Sigmoid colon (tissue), 7 donors: ENCODE data around the gene MACROH2A1. TPM values are rescaled to one million over a fixed set of nuclear protein-coding genes. Genes with fewer than 3 reads are reported as not detected.

ENCODE experiments used
- DNase-seq: peaks from one replicate; pipeline ENCODE4 v3.0.0-alpha.2; 2019
- H3K27ac ChIP-seq, 4 donors: fragments of 200-600 bp; sonication (generic); one replicate each; pipeline ENCODE4 v1.5.1; 2016 to 2019; ENCODE audit warnings: mild to moderate bottlenecking in 1 of 4
- H3K27me3 ChIP-seq, 3 donors: fragments of 200-600 bp; sonication (generic); one replicate each; pipeline ENCODE4 v1.5.1; 2019; ENCODE audit warnings: mild to moderate bottlenecking in 1 of 3
- H3K36me3 ChIP-seq, 4 donors: fragments of 200-600 bp; sonication (generic); one replicate each; pipeline ENCODE4 v1.5.1; 2016 to 2019
- H3K4me1 ChIP-seq, 4 donors: fragments of 200-600 bp; sonication (generic); one replicate each; pipeline ENCODE4 v1.5.1; 2017 to 2019
- H3K4me3 ChIP-seq, 4 donors: fragments of 200-600 bp; sonication (generic); one replicate each; pipeline ENCODE4 v1.5.1; 2017 to 2019; ENCODE audit warnings: mild to moderate bottlenecking in 2 of 4, moderate library complexity in 1 of 4
- H3K9me3 ChIP-seq, 4 donors: fragments of 200-600 bp in 3 of 4; sonication (generic) in 3 of 4; one replicate each; pipeline versions ENCODE4 v1.5.1 to v1.6.1; 2013 to 2019
- CTCF ChIP-seq, 4 experiments: fragments of 450-650 bp in 3 of 4; fragments of 200-600 bp in 1 of 4; IDR thresholded peaks; one replicate each; pipeline ENCODE4 v1.5.1; 2016 to 2019; ENCODE audit warnings: antibody characterized with exemption in 4 of 4, mild to moderate bottlenecking in 3 of 4, moderate library complexity in 2 of 4
- EP300 ChIP-seq, 4 donors: sonication (generic); formaldehyde crosslinking; IDR thresholded peaks; one replicate each; pipeline ENCODE4 v1.6.1; 2017; ENCODE audit warnings: antibody characterized with exemption in 4 of 4
- POLR2A ChIP-seq, 2 donors: fragments of 450-650 bp; IDR thresholded peaks; one replicate each; pipeline ENCODE4 v1.6.1; 2016; ENCODE audit warnings: antibody characterized with exemption in 2 of 2, mild to moderate bottlenecking in 2 of 2, moderate library complexity in 2 of 2
- POLR2AphosphoS5 ChIP-seq, 4 donors: sonication (generic); formaldehyde crosslinking; IDR thresholded peaks; one replicate each; pipeline ENCODE4 v1.6.1; 2017; ENCODE audit warnings: antibody characterized with exemption in 4 of 4
- WGBS, 2 donors: extraction: QIAGEN DNeasy Blood & Tissue Kit; methylation state at CpG; one replicate each; pipeline ENCODE4 v1.1.7; 2013; 5-methylcytosine and 5-hydroxymethylcytosine counted together
- intact Hi-C: fragments of 100-400 bp; cut with DNase I; formaldehyde crosslinking; loops from one replicate; pipeline ENCODE4 v1.15.1; 2023
- polyA plus RNA-seq, 3 donors: library from polyadenylated mRNA; stranded (reverse); fragments of 200-250 nt; gene quantifications; one replicate each; pipeline ENCODE4 v1.2.3, GENCODE V29; 2013
- total RNA-seq, 4 donors: library from RNA; depleted of rRNA; stranded (reverse); fragments of >200 nt; gene quantifications; one replicate each; pipeline ENCODE4 v1.1.0, GENCODE V29; 2016
- donor health status: healthy with polysubstance abuse.
- donor health status: Bipolar disorder and iron deficiency.
- donor health status: healthy.

MACROH2A1 gene
- total and polyA plus RNA-seq, 7 donors: 123 to 202 (median 175) TPM

- intact Hi-C loops: no loop called here
- TF ChIP-seq CTCF (IDR thresholded peaks at IDR 0.05) (no peak), POLR2A (IDR thresholded peaks at IDR 0.05) (no peak), EP300 (IDR thresholded peaks at IDR 0.05) (no peak), POLR2AphosphoS5 (IDR thresholded peaks at IDR 0.05) (no peak)
- H3K27ac ChIP-seq: peak overlapping the region in 3 of 4 donors; percentile 73 to 79 (median 74)
- WGBS, 2 donors: 90 to 95% methylated on average over 1 of the region's 1 CpG
- H3K4me3 ChIP-seq: no peak overlapping the region
- peaks cover under 1 to 21% (median 10%) of the 10 kb centered on the region in 4 donors for H3K36me3 ChIP-seq
- H3K9me3 ChIP-seq: no peaks in the 10 kb centered on the region
- peaks cover 0 to 56% (median 48%) of the 10 kb centered on the region in 4 donors for H3K4me1 ChIP-seq
- H3K27me3 ChIP-seq: no peaks in the 10 kb centered on the region
- DNase-seq: peak; percentile 2
These were observed 43.9 kb downstream of the MACROH2A1 start for GRCh38 chr5:135355169-135355568.

- intact Hi-C loops: no loop called here
- H3K36me3 ChIP-seq: peaks cover 0 to 14% (median 10%) of the 10 kb centered on the region in 4 donors
- H3K4me1 ChIP-seq: peaks cover 0 to 56% (median 48%) of the 10 kb centered on the region in 4 donors
- no peaks in the 10 kb centered on the region for H3K27me3 ChIP-seq
- TF ChIP-seq CTCF (IDR thresholded peaks at IDR 0.05) (no peak), POLR2AphosphoS5 (IDR thresholded peaks at IDR 0.05) (peak in 2 of 4 donors; percentile 12 to 18)
- no peak overlapping the region for H3K4me3 ChIP-seq
- 80 to 87% methylated on average over 4 of the region's 4 CpGs for WGBS, 2 donors
- peak; percentile 63 for DNase-seq
- no peaks in the 10 kb centered on the region for H3K9me3 ChIP-seq
- H3K27ac ChIP-seq: peak overlapping the region; percentile 36 to 79 (median 74)
These were observed 44.9 kb downstream of the MACROH2A1 start for GRCh38 chr5:135353952-135354721.

- WGBS, 2 donors: 93 to 95% methylated on average over 10 of the region's 10 CpGs
- no peak overlapping the region for H3K27ac ChIP-seq
- H3K4me3 ChIP-seq: no peak overlapping the region
- no peaks in the 10 kb centered on the region for H3K9me3 ChIP-seq
- intact Hi-C loops: no loop called here
- H3K27me3 ChIP-seq: no peaks in the 10 kb centered on the region
- DNase-seq: no peak
- peaks cover 0 to 25% (median 14%) of the 10 kb centered on the region in 4 donors for H3K36me3 ChIP-seq
- no peak for TF ChIP-seq CTCF (IDR thresholded peaks at IDR 0.05)
- TF ChIP-seq POLR2AphosphoS5 (IDR thresholded peaks at IDR 0.05): no peak
- no peak for TF ChIP-seq POLR2A (IDR thresholded peaks at IDR 0.05)
- H3K4me1 ChIP-seq: peaks cover 0 to 30% (median 28%) of the 10 kb centered on the region in 4 donors
These were observed 48.5 kb downstream of the MACROH2A1 start for GRCh38 chr5:135350536-135350935.

GRCh38 chr5:135349886-135350285 lies 49.1 kb downstream of the MACROH2A1 start:
- intact Hi-C loops: no loop called here
- peaks cover 0 to 31% (median 19%) of the 10 kb centered on the region in 4 donors for H3K36me3 ChIP-seq
- H3K4me3 ChIP-seq: no peak overlapping the region
- H3K9me3 ChIP-seq: no peaks in the 10 kb centered on the region
- DNase-seq: no peak
- H3K27me3 ChIP-seq: no peaks in the 10 kb centered on the region
- no peak overlapping the region for H3K27ac ChIP-seq
- TF ChIP-seq CTCF (IDR thresholded peaks at IDR 0.05): no peak
- no peak for TF ChIP-seq EP300 (IDR thresholded peaks at IDR 0.05)
- TF ChIP-seq POLR2A (IDR thresholded peaks at IDR 0.05): no peak
- peaks cover 0 to 23% (median 22%) of the 10 kb centered on the region in 4 donors for H3K4me1 ChIP-seq
